A673 (cell line): ENCODE measurements around the gene MRGPRD.

Experiments
- EZH2 ChIP-seq: fragments of 200-600 bp; sonication (generic); IDR thresholded peaks from 2 replicates; pipeline ENCODE4 v1.6.1; 2017; ENCODE audit warnings: borderline replicate concordance, low read depth, mild to moderate bottlenecking, mixed read lengths, antibody characterized with exemption, low read length; ENCODE audit not compliant: poor library complexity, severe bottlenecking
- TF ChIP-seq, protein P1 (sequence below): fragments of 300-800, 200-600 bp; sonication (generic); conservative IDR thresholded peaks from 2 replicates; pipeline ENCODE4 v1.5.1; 2017; ENCODE audit warnings: low read depth, mild to moderate bottlenecking, antibody characterized with exemption, low read length, moderate library complexity, mixed read lengths

DNA sequence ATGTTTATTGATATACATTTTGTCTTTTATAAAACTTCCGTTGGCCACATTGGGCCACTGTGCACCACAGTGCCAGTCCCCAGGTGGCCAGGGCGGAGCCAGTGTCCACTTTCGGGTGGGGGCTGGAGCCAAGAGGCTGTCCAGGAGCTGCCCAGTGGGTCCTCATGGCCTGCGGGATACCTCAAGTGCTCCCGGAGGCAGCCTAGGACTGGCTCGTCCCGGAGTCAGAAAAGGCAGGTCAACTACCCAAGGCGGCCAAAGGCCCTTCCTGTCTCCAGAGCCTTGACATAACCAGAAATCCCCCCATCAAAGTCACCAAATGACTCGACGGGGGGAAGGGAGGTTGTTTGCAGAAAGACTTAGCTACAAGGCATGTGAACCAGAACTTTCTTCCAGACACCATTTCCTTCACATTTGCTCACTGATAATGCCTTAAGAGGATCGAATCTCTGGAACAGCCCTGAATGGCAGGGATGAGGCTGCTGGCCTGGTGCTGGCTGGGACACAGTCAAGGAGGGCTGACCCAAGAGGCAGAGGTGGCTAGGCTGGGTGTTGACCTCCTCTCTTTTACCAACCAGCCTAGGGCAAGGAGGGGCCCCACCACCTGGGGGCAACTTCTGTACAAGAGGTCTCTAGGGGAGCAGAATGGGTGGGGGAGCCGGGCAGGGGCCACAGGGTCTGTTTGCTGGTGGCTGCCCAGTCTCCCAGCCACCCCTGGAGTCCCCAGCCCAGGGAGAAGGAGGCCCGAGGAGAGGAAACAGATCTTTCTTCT, 23.8 kb upstream of the MRGPRD start:
- TF ChIP-seq, protein P1, sequence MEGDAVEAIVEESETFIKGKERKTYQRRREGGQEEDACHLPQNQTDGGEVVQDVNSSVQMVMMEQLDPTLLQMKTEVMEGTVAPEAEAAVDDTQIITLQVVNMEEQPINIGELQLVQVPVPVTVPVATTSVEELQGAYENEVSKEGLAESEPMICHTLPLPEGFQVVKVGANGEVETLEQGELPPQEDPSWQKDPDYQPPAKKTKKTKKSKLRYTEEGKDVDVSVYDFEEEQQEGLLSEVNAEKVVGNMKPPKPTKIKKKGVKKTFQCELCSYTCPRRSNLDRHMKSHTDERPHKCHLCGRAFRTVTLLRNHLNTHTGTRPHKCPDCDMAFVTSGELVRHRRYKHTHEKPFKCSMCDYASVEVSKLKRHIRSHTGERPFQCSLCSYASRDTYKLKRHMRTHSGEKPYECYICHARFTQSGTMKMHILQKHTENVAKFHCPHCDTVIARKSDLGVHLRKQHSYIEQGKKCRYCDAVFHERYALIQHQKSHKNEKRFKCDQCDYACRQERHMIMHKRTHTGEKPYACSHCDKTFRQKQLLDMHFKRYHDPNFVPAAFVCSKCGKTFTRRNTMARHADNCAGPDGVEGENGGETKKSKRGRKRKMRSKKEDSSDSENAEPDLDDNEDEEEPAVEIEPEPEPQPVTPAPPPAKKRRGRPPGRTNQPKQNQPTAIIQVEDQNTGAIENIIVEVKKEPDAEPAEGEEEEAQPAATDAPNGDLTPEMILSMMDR: no peak
- TF ChIP-seq EZH2: no peak
